ENCODE data around the gene PDE4C.

DNA sequence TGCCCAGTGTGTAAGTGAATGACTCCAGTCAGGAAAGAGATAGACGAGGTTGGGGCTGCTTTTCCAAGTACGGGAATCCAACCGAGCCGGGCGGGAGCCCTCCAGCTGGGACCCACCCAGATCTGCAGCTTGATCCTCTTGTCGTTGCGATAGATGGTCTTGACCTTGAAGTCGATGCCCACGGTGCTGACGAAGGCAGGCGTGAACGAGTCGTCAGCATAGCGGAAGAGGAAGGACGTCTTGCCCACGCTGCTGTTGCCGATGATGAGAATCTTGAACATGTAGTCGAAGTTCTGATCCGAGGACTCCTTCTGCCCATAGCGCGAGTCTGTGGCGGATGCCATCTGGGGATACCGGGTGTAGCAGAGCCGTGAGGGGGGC, 23.9 kb downstream of the PDE4C start:
- TF ChIP-seq EZH2 (IDR thresholded peaks at IDR 0.05; ENCODE audit: borderline replicate concordance, control insufficient read depth, low read depth, low read length) (no peak), MXI1 (IDR thresholded peaks at IDR 0.05; ENCODE audit: low read depth, low read length) (no peak), BCL11A (IDR thresholded peaks at IDR 0.05; ENCODE audit: low read depth, low read length) (no peak), POLR2A (IDR thresholded peaks at IDR 0.05; ENCODE audit: low read depth, low read length) (no peak)
- TF ChIP-seq, protein P1, sequence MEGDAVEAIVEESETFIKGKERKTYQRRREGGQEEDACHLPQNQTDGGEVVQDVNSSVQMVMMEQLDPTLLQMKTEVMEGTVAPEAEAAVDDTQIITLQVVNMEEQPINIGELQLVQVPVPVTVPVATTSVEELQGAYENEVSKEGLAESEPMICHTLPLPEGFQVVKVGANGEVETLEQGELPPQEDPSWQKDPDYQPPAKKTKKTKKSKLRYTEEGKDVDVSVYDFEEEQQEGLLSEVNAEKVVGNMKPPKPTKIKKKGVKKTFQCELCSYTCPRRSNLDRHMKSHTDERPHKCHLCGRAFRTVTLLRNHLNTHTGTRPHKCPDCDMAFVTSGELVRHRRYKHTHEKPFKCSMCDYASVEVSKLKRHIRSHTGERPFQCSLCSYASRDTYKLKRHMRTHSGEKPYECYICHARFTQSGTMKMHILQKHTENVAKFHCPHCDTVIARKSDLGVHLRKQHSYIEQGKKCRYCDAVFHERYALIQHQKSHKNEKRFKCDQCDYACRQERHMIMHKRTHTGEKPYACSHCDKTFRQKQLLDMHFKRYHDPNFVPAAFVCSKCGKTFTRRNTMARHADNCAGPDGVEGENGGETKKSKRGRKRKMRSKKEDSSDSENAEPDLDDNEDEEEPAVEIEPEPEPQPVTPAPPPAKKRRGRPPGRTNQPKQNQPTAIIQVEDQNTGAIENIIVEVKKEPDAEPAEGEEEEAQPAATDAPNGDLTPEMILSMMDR (IDR thresholded peaks at IDR 0.05 in 2 of 3, conservative IDR thresholded peaks at IDR 0.05 in 1 of 3; ENCODE audit: control insufficient read depth in 2 of 3, extremely low read depth in 1 of 3, insufficient read depth in 1 of 3, low read depth in 3 of 3, low read length in 3 of 3), result no peak
- TF ChIP-seq, protein P2, sequence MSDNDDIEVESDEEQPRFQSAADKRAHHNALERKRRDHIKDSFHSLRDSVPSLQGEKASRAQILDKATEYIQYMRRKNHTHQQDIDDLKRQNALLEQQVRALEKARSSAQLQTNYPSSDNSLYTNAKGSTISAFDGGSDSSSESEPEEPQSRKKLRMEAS (IDR thresholded peaks at IDR 0.05; ENCODE audit: low read depth, low read length), result no peak
